Hepatocyte (in vitro differentiated cells): ENCODE data around the gene FAM110A. TPM values are rescaled to one million over a fixed set of nuclear protein-coding genes. Genes with fewer than 3 reads are reported as not detected.

Experiments
- DNase-seq: peaks from one replicate; pipeline ENCODE4 v3.0.0-alpha.2; 2016; ENCODE audit warnings: low spot score
- H2AFZ ChIP-seq: fragments of 200-600 bp; sonication (generic); 2 replicates; pipeline ENCODE4 v1.6.0; 2016; ENCODE audit warnings: antibody characterized with exemption, mild to moderate bottlenecking
- H3K27ac ChIP-seq: fragments of 200-600 bp; sonication (generic); 2 replicates; pipeline ENCODE4 v1.5.1; 2016; ENCODE audit warnings: mild to moderate bottlenecking
- H3K27me3 ChIP-seq: fragments of 200-600 bp; sonication (generic); 2 replicates; pipeline ENCODE4 v1.6.1; 2016
- H3K36me3 ChIP-seq: fragments of 200-600 bp; sonication (generic); replicated peaks from 2 replicates; pipeline ENCODE4 v1.5.1; 2016; ENCODE audit warnings: low read depth; ENCODE audit not compliant: insufficient read depth
- H3K4me1 ChIP-seq: fragments of 200-600 bp; sonication (generic); 2 replicates; pipeline ENCODE4 v1.5.1; 2016; ENCODE audit warnings: mild to moderate bottlenecking, moderate library complexity; ENCODE audit not compliant: insufficient read depth
- H3K4me2 ChIP-seq: fragments of 200-600 bp; sonication (generic); 2 replicates; pipeline ENCODE4 v1.6.0; 2016
- H3K4me3 ChIP-seq: fragments of 200-600 bp; sonication (generic); 2 replicates; pipeline ENCODE4 v1.5.1; 2016; ENCODE audit warnings: mild to moderate bottlenecking
- H3K79me2 ChIP-seq: fragments of 200-600 bp; sonication (generic); 2 replicates; pipeline ENCODE4 v1.6.0; 2017; ENCODE audit warnings: mild to moderate bottlenecking
- H3K9me2 ChIP-seq: fragments of 200-600 bp; sonication (generic); replicated peaks from 2 replicates; pipeline ENCODE4 v1.6.0; 2017; ENCODE audit warnings: mild to moderate bottlenecking; ENCODE audit not compliant: insufficient read depth
- H3K9me3 ChIP-seq: fragments of 200-600 bp; sonication (generic); 2 replicates; pipeline ENCODE4 v1.5.1; 2016; ENCODE audit warnings: low read depth, mild to moderate bottlenecking
- H4K20me1 ChIP-seq: fragments of 200-600 bp; sonication (generic); 2 replicates; pipeline ENCODE4 v1.6.0; 2016; ENCODE audit warnings: mild to moderate bottlenecking; ENCODE audit not compliant: insufficient read depth, poor library complexity, severe bottlenecking
- EZH2 ChIP-seq: fragments of 200-600 bp; sonication (generic); IDR thresholded peaks from 2 replicates; pipeline ENCODE4 v1.6.1; 2016; ENCODE audit warnings: antibody characterized with exemption, mild to moderate bottlenecking, borderline replicate concordance
- EZH2phosphoT487 ChIP-seq: fragments of 200-600 bp; sonication (generic); IDR thresholded peaks from one replicate; pipeline ENCODE4 v1.6.1; 2018; ENCODE audit warnings: antibody characterized with exemption, mild to moderate bottlenecking, low read depth, moderate library complexity; ENCODE audit not compliant: unreplicated experiment, severe bottlenecking
- WGBS: methylation state at CpG from one replicate; pipeline ENCODE4 v1.1.6; 2016; ENCODE audit warnings: low lambda C conversion rate; ENCODE audit errors: missing lambda C conversion rate; 5-methylcytosine and 5-hydroxymethylcytosine counted together
- polyA plus RNA-seq: library from polyadenylated mRNA; unstranded; fragments of >200 nt; fragmentation: Nextera tagmentation; extraction: Ambion mirVana; gene quantifications from 2 replicates; pipeline ENCODE4 v1.2.1, GENCODE V29; 2016
- total RNA-seq: library from RNA; depleted of rRNA; stranded (reverse); fragments of >200 nt; gene quantifications from 2 replicates; pipeline ENCODE4 v1.2.3, GENCODE V29; 2014
- TF ChIP-seq, protein P1 (sequence below): fragments of 200-600 bp; sonication (generic); IDR thresholded peaks from 2 replicates; pipeline ENCODE4 v1.5.1; 2016; ENCODE audit warnings: antibody characterized with exemption, mild to moderate bottlenecking; ENCODE audit not compliant: poor library complexity

The FAM110A gene
- total and polyA plus RNA-seq, 2 experiments from 2014 or later = 4.6 to 6.1 TPM

DNA sequence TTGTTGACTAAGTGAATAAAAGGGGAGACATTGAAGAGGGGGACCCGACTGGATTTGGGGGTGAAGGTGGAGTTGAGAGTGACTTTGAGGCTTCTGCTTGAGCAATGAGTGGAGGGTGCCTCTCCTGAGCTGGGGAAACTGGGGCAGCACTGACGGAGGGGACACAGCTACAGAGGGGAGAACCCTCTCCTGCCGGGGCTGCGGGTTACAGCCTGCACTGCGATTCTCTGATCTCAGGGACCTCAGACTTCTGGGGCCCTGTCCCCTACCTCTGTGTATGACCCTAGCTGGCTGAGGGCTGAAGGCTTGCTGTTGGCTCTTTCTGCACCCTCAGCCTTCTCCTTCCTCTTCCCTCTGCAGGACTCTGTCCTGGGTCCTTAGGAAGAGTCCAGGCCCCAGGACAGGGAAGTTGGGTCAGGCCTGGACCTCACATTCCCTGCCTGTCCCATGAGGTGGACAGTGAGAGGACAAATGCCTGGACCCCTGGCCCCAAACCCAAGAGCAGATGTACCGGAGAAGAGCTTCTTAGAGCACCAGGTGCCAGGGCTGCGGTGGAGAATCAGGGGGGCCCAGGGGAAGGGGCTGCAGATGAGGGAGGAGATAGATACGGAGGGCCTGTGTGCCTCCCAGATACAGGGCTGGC lies 13.7 kb upstream of the FAM110A start:
- 82% methylated on average over 8 of the region's 8 CpGs for WGBS
- H3K9me2 ChIP-seq = no peaks in the 10 kb centered on the region
- H3K79me2 ChIP-seq = no peaks in the 10 kb centered on the region
- no peak overlapping the region for H3K4me2 ChIP-seq
- DNase-seq = no peak
- H3K36me3 ChIP-seq = no peaks in the 10 kb centered on the region
- no peaks in the 10 kb centered on the region for H3K9me3 ChIP-seq
- H2AFZ ChIP-seq = no peak overlapping the region
- no peak overlapping the region for H3K27ac ChIP-seq
- H4K20me1 ChIP-seq = no peaks in the 10 kb centered on the region
- H3K4me1 ChIP-seq = no peaks in the 10 kb centered on the region
- H3K4me3 ChIP-seq = no peak overlapping the region
- H3K27me3 ChIP-seq = no peaks in the 10 kb centered on the region
- TF ChIP-seq EZH2 = no peak
- TF ChIP-seq, protein P1, sequence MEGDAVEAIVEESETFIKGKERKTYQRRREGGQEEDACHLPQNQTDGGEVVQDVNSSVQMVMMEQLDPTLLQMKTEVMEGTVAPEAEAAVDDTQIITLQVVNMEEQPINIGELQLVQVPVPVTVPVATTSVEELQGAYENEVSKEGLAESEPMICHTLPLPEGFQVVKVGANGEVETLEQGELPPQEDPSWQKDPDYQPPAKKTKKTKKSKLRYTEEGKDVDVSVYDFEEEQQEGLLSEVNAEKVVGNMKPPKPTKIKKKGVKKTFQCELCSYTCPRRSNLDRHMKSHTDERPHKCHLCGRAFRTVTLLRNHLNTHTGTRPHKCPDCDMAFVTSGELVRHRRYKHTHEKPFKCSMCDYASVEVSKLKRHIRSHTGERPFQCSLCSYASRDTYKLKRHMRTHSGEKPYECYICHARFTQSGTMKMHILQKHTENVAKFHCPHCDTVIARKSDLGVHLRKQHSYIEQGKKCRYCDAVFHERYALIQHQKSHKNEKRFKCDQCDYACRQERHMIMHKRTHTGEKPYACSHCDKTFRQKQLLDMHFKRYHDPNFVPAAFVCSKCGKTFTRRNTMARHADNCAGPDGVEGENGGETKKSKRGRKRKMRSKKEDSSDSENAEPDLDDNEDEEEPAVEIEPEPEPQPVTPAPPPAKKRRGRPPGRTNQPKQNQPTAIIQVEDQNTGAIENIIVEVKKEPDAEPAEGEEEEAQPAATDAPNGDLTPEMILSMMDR = no peak
- TF ChIP-seq EZH2phosphoT487 = no peak

DNA sequence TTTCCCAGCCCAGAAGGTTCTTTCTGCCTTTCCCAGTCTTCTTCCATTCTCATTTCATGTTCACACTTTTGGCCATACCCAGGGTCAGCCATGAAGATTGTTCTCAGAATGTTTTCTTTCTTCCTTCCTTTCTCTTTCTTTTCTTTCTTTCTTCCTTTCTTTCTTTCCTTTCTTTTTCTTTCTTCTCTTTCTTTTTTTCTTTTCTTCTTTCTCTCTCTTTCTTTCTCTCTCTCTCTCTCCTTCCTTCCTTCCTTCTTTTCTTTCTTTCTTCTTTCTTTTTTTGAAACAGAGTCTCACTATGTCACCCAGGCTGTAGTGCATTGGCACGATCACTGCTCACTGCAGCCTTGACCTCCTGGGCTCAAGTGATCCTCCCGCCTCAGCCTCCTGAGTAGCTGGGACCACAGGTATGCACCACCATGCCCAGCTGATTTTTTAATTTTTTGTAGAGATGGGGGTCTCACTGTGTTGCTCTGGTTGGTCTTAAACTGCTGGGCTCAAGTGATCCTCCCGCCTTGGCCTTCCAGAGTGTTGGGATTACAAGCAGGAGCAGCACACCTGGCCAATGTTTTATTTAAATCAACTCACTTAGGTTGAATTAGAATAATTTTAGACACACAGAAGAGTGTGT lies 13.1 kb upstream of the FAM110A start:
- Histone ChIP-seq H4K20me1 (no peaks in the 10 kb centered on the region), H3K27me3 (no peaks in the 10 kb centered on the region), H3K79me2 (no peaks in the 10 kb centered on the region), H3K4me1 (no peaks in the 10 kb centered on the region), H3K9me3 (no peaks in the 10 kb centered on the region), H3K27ac (no peak overlapping the region), H3K4me2 (no peak overlapping the region), H3K36me3 (no peaks in the 10 kb centered on the region), H2AFZ (no peak overlapping the region), H3K9me2 (no peaks in the 10 kb centered on the region), H3K4me3 (no peak overlapping the region)
- WGBS = 86% methylated on average over 3 of the region's 3 CpGs
- DNase-seq = no peak
- TF ChIP-seq, protein P1 = no peak
- TF ChIP-seq EZH2 (no peak), EZH2phosphoT487 (no peak)

DNA sequence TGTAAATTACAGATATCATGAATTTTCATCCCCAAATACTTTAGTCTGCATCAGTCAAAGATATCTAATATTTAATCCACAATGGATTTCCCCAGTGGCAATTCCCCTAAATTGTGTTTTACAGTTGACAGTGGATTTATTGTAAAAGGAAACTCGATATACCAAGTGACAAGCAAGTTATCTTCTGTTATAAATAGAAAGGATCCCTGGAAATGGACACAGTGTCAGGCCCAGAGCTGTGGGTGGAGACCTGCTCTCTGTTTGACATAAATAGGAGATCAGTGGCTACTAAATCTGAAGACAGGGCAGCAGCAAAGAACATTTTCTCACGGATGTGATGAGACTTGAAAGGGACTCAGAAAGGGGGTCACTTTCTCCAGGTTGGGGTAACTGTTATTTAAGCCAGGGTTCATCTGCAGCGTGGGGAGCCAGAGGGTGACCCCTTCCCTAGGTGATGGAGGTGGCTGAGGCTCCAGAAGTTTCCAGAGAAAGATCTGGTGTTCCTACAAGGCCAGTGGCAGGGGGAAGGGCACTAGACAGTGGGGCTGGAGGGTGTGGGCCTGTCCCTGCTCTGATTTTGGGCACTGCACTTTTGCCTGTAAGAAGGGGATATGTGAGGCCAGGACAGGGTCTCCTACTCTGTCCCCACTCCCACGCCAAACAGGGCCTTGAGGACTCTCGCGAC lies 12.3 kb upstream of the FAM110A start:
- Histone ChIP-seq H4K20me1 (no peaks in the 10 kb centered on the region), H3K4me2 (no peak overlapping the region), H3K9me2 (no peaks in the 10 kb centered on the region), H3K27ac (no peak overlapping the region), H3K9me3 (no peaks in the 10 kb centered on the region), H2AFZ (no peak overlapping the region), H3K36me3 (no peaks in the 10 kb centered on the region), H3K27me3 (no peaks in the 10 kb centered on the region), H3K4me1 (no peaks in the 10 kb centered on the region), H3K79me2 (no peaks in the 10 kb centered on the region), H3K4me3 (no peak overlapping the region)
- 76% methylated on average over 6 of the region's 6 CpGs for WGBS
- no peak for TF ChIP-seq EZH2
- no peak for DNase-seq

DNA sequence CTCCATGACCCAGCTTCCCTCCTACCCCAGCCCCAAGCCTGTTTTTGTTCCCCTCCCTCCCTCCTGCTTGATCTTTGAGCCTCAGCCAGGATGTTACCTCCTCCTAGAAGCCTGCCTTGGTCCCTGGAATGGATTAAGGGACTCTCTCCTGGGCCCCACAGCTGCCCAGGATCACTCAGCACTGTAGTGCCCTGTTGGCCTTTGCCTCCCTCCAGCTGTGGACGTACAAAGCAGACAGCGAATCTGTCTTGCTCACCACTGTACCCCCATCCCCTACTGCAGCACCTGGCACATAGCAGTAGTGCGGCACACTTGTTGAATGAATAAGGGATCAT lies 11.8 kb upstream of the FAM110A start:
- DNase-seq = no peak
- H3K4me1 ChIP-seq = no peaks in the 10 kb centered on the region
- no peak overlapping the region for H3K4me2 ChIP-seq
- H3K4me3 ChIP-seq = no peak overlapping the region
- H3K36me3 ChIP-seq = no peaks in the 10 kb centered on the region
- H3K27me3 ChIP-seq = no peaks in the 10 kb centered on the region
- H3K9me3 ChIP-seq = no peaks in the 10 kb centered on the region
- H3K9me2 ChIP-seq = no peaks in the 10 kb centered on the region
- no peaks in the 10 kb centered on the region for H3K79me2 ChIP-seq
- H3K27ac ChIP-seq = no peak overlapping the region
- TF ChIP-seq, protein P1 = no peak
- TF ChIP-seq EZH2 = no peak
- TF ChIP-seq EZH2phosphoT487 = no peak
- no peaks in the 10 kb centered on the region for H4K20me1 ChIP-seq
- WGBS = 92% methylated on average over 3 of the region's 3 CpGs
- no peak overlapping the region for H2AFZ ChIP-seq
